ENCODE results near the gene KCNT2.
"Not testable (repeated sequence)": the region's sequence is repeated elsewhere in the genome, so short reads cannot be mapped to it uniquely, and the experiment has no call there.

KCNT2 gene

GRCh38 chr1:196309386-196309785 is 298.9 kb downstream of the KCNT2 start:
- DNase-seq (ENCODE audit: low spot score): no peak

- no peak for DNase-seq (ENCODE audit: low spot score)
Measured at GRCh38 chr1:196308176-196308575, 300.1 kb downstream of the KCNT2 start.

GRCh38 chr1:196306421-196306820 is 301.8 kb downstream of the KCNT2 start:
- DNase-seq (ENCODE audit: low spot score): no peak

DNA sequence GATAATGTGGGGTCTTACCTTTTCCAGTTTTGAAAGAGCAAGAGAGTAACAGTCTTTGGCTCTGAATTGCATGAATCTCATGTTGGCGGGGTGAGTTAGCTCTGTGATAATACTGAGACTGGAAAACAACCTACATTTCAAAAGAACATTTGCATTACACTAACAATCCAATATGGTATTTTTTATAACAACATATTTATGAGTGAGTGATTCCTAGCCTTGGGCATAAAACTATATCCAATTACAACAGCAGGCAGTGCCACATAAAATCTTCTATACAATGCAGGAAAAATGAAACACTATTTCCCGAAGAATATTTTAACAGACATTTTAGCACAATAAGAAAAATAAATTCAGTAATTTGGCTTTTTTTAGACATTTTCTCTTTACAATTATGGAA is 303.0 kb downstream of the KCNT2 start:
- DNase-seq (ENCODE audit: low spot score): no peak

DNA sequence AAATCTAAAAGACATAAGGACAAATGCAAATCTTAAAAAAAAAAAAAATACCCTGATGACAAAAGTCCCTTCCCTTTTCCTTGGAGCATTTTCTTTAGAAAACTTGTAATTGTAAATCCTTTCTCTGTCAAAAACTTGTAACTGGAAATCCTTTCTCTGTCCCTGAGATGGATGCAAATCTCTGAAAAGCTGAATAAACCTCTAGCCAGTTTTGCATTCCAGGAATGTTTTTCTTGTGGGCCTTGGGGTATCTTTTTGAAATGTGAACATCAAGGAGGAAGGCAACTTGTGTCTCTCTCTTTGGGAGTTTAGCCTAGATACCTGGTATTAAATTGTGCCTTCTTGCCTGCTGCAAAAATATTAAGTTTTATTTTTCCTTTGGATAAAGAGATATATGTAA is 305.3 kb downstream of the KCNT2 start:
- DNase-seq (ENCODE audit: low spot score): no peak

- DNase-seq (ENCODE audit: low spot score): no peak
Measured at GRCh38 chr1:196302420-196302819, 305.8 kb downstream of the KCNT2 start.

GRCh38 chr1:196295766-196296165 is 312.5 kb downstream of the KCNT2 start:
- no peak for DNase-seq (ENCODE audit: low spot score)

DNA sequence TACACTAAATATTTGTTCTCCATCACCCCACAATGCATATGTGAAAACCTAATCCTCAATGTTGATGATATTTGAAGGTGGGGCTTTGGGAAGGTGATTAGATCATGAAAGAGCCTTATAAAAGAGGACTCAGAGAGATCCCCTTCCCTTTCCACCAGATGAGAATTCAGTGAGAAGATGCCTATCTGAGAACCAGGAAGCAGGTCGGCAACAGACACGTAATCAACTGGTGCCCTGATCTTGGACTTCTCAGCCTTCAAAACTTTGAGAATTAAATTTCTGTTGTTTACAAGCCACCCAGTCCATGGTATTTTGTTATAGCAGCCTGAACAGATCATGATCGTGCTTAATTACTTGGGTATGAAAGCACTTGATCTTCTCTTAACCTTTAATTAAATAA is 329.4 kb downstream of the KCNT2 start:
- DNase-seq (ENCODE audit: low spot score): no peak

DNA sequence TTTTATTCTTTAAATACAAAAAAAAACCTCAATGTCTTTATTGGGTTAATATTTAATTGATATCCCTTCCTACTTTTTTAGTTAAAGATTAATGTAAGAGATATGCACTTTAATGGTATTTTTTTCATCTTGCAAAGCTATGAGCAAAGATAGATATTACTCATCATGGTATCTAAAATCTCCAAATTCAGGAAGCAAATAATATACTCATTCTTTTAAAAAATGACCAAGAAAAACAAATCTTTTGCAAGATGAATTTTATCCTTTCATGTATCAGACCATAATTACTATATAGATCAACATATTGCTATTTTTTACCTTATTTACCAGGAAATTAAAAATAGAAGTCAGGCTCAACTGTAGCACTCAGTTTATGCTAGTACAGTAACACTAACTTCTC is 330.4 kb downstream of the KCNT2 start:
- no peak for DNase-seq (ENCODE audit: low spot score)

DNA sequence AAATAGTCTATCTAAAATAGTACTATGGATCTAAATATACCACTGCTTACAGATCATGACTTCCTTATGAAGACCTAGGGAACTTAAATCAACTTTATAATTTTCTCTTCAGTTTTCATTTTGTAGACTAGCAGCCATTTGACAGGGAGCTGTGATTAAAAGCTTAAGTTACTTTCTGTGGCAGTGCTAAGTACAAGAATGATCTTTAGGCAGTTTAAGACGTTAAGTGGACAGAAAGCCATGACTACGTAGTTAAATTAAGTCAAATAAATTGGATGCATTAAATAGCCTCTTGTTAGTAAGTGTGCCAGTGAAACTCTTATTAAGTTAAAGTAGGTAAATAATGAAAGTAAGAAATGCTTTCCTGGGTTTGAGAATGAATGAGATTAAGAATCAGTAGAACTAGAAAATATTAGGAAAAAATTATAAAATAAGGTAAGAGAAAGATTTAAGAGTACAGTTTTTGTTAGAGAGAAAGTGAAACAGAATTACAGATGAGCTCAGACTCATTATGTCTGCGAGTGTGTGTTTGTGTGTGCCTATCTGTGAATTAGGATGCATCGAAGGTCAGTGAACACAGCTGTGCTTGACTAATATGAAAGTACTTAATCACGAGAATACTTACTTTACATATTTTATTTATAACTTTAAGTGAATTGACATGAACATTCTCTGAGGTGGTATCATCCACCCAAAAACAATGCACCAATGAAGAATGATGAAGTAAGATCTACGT is 336.9 kb downstream of the KCNT2 start:
- no peak for DNase-seq (ENCODE audit: low spot score)

- not testable (repeated sequence) for DNase-seq (ENCODE audit: low spot score)
Measured at GRCh38 chr1:196263086-196263485, 345.2 kb downstream of the KCNT2 start.

DNA sequence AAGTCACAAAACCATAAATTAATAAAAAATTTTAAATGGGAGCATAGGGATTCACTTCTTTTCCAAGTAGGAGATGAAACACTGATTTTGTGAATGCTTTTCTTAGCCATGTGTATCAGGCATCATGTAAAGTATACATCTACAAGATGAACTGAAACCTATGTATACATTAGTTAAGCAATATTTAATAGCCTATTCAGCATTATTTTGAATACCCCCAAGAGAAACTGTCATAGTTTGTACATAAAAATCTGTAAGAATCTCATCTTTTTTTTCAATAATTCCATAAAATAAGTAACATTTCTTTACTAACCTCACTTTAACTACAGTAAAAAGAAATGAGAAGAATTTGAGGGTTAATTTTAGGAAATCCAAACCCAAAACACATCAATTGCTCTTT is 348.0 kb downstream of the KCNT2 start:
- no peak for DNase-seq (ENCODE audit: low spot score)

- no peak for DNase-seq (ENCODE audit: low spot score)
Measured at GRCh38 chr1:196259316-196259715, 348.9 kb downstream of the KCNT2 start.

DNA sequence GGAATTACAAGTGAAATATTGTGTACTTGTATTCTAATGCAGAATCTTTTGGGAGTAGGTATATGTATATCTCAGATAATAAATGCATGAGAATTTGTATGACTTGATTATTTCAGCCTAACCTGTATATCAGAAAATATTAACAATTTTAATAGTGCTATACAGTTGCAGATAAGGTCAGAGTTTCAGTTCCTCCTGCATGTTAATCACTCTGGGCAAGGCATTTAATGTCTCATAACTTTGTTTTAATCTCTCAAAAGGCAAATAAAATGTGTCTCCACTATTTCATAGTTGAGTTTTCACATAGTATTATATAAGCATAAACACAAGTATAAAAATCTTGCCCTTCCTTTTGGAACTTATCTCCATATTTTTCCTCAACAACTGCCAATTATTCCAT is 352.5 kb downstream of the KCNT2 start:
- no peak for DNase-seq (ENCODE audit: low spot score)

DNA sequence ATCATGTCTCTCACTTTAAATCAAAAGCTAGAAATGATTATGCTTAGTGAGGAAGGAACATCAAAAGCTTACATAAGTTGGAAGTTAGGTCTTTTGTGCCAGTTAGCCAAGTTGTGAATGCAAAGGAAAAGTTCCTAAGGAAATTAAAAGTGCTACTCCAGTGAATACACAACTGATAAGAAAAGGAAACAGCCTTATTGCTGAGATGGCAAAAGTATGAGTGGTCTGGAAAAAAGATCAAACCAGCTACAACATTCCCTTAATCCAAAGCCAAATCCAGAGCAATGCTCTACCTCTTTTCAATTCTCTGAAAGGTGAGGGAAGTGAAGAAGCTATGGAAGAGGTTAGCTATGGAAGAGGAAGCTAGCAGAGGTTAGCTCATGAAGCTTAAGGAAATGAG is 378.7 kb downstream of the KCNT2 start:
- no peak for DNase-seq (ENCODE audit: low spot score)

GRCh38 chr1:196214866-196215265 is 393.4 kb downstream of the KCNT2 start:
- DNase-seq (ENCODE audit: low spot score): no peak

GRCh38 chr1:196209983-196210382 is 398.3 kb downstream of the KCNT2 start:
- DNase-seq (ENCODE audit: low spot score): no peak

DNA sequence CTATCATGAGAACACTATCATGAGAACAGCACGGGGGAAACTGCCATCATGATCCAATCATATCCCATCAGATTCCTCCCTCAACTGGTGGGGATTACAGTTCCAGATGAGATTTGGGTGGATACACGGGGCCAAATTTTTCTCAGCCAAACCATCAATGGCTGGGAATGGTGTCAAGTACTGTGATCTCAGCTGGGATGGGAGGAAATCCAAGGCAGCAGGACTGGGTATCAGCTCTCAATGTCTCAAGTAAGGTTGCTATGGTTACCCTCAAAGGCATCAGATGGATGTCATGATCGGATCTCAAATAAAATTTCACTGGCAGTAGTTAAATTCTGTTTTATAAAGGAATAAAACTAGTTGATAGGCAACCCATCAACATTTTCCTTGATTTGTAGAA is 399.0 kb downstream of the KCNT2 start:
- DNase-seq (ENCODE audit: low spot score): no peak

DNA sequence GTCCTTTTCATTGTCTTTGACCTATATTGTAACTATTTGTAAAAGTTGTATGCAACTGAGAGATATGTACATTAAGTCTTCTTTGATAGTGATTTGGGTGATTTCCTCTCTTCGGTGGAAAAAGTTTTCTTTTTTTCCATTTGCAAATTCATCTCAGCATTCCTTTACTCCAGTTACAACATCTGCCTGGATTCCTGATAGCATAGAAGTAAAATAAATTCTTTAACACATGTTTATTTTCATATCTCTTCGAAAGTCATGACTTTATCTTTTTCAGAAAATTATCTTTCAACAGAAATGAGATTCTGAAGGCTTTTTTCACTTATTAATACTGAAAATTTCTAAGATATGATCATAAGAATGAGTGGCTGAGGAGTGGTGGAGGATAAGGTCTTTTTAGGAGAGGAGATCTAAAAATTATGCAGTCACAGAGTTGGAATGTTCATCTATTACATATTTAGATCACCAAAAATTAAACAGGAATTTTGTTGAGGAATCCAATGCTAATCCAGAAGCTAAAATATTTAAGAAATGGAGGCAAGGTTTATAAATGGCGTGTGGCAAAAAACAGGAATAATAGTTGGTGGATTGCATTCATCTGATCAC is 400.5 kb downstream of the KCNT2 start:
- no peak for DNase-seq (ENCODE audit: low spot score)

DNA sequence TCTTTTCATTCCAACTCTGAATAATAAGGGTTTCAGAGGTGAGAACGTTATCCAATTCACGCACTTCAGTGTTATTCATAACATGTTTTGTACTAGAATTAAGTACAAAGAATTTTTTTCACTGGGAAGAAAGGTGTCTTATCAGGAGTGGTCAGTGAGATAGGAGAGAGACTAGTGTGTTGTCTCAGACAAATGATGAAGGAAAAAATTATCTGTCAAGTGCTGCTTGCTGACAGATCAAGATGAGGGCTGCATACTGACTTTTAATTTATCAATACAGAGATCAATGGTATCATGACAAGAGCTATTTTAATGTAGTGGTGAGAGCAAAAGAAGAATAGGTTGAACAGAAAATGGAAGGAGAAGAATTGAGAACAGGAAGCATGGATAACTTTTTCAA is 402.4 kb downstream of the KCNT2 start:
- no peak for DNase-seq (ENCODE audit: low spot score)

DNA sequence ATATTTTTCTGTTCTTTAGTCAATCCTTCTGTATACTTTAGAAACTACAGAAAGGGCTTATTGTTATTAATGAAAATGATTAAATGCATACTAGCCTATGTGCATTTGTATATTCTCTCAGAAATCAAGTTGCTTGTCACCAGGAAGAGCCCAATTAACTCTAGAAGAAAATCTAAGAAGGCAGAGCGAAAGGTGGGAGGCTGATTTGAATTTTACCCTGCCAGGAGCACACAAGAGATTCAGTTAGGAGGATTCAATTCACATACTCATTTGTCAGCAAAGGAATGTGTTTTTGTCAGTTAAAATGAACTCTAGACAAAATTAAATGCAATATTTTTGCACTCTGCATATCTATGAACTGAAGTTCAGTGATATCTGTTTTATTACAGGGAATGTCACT is 411.8 kb downstream of the KCNT2 start:
- DNase-seq (ENCODE audit: low spot score): no peak

DNA sequence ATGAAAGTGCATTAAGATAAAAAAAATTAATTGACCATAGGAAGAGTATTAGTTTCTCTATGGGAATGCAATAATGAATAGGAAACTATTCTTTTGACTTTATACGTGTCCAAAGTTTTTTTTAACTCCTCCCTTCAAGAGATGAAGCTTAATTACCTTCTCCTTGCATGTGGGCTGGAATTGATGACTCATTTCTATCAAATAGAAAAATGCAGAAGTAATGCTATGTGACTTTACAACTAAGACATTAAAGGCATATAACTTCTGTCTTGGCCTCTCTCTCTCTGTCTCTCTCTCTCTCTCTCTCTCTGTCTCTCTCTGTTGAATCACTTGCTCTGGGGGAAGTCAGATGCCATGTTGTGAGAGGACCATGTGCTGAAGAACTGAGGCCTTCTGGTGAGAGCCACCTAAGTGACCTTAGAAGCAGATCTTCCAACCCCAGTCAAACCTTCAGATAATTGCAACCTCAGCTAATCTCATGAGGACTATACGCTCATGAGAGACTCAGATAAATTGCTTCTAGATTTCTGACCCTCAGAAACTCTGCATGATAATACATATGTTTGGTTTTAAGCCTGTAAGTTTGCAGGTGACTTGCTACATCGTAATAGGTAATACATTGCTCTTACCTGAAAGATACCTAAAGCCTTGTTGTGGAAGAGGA is 414.2 kb downstream of the KCNT2 start:
- no peak for DNase-seq (ENCODE audit: low spot score)

GRCh38 chr1:196183941-196184340 is 424.3 kb downstream of the KCNT2 start:
- DNase-seq (ENCODE audit: low spot score): no peak

DNA sequence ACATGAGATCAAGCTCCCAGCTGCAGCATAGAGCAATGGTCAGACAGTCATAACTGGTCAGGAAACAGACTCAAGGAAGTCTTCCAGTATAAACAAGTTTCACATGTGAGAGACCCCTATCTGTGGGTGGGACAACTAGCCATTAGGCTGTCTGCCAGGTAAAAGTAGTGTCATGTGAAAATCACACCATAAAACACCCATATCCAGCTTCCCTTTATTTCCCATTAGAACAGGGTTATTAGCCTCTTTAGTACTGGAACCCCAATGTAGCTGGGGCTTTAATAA is 426.7 kb downstream of the KCNT2 start:
- DNase-seq (ENCODE audit: low spot score): no peak

All from CD4-positive, alpha-beta T cell treated with Interleukin-2 at 100 ng/mL for 4 hours (primary cell).